ENCODE measurements around the gene NFYA.

DNA sequence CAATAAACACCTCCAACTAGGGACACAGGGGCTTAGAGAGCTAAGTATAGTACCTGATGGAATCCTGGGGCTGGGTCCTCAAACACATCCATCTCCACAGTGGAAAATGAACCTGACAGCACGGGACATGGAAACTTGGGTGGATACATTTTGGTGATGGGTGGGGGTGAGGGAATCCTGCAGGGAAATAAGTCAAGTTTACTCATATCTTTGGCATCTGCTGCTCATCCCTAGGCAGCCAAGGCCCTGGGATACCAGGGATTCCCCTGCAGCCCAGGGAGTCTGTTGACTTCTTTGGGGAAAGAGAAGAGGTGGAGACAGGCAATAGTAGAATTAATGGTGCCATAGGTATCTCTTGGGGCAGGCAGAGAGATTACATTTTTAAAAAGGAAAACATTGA is 13.2 kb upstream of the NFYA start:
- TF ChIP-seq, protein P1, sequence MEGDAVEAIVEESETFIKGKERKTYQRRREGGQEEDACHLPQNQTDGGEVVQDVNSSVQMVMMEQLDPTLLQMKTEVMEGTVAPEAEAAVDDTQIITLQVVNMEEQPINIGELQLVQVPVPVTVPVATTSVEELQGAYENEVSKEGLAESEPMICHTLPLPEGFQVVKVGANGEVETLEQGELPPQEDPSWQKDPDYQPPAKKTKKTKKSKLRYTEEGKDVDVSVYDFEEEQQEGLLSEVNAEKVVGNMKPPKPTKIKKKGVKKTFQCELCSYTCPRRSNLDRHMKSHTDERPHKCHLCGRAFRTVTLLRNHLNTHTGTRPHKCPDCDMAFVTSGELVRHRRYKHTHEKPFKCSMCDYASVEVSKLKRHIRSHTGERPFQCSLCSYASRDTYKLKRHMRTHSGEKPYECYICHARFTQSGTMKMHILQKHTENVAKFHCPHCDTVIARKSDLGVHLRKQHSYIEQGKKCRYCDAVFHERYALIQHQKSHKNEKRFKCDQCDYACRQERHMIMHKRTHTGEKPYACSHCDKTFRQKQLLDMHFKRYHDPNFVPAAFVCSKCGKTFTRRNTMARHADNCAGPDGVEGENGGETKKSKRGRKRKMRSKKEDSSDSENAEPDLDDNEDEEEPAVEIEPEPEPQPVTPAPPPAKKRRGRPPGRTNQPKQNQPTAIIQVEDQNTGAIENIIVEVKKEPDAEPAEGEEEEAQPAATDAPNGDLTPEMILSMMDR (IDR thresholded peaks at IDR 0.05) = no peak
- no peak for TF ChIP-seq POLR2A (IDR thresholded peaks at IDR 0.05)
